Right atrium auricular region (tissue), 2 donors: Measurements from ENCODE around the gene CCDC190. TPM values are rescaled to one million over a fixed set of nuclear protein-coding genes. Genes with fewer than 3 reads are reported as not detected.

ENCODE experiments used
- DNase-seq: peaks from one replicate; pipeline ENCODE4 v3.0.0-alpha.2; 2019; ENCODE audit warnings: low spot score
- H3K27ac ChIP-seq, 2 donors: fragments of 200-600 bp; sonication (generic); 1 replicate in 1 of 2; 2 replicates in 1 of 2; pipeline ENCODE4 v1.5.1; 2016 to 2019
- H3K27me3 ChIP-seq, 2 donors: fragments of 200-600 bp; sonication (generic); one replicate each; pipeline versions ENCODE4 v1.5.1 to v1.6.0; 2017 to 2019
- H3K36me3 ChIP-seq: fragments of 200-600 bp; sonication (generic); one replicate; pipeline ENCODE4 v1.5.1; 2016
- H3K4me1 ChIP-seq, 2 donors: fragments of 200-600 bp; sonication (generic); one replicate each; pipeline versions ENCODE4 v1.5.1 to v1.6.0; 2017 to 2019
- H3K4me3 ChIP-seq, 2 donors: fragments of 200-600 bp; sonication (generic); 1 replicate in 1 of 2; 2 replicates in 1 of 2; pipeline ENCODE4 v1.5.1; 2017 to 2019; ENCODE audit warnings: mild to moderate bottlenecking in 1 of 2, moderate library complexity in 1 of 2
- H3K9me3 ChIP-seq, 2 donors: fragments of 200-600 bp; sonication (generic); one replicate each; pipeline ENCODE4 v1.5.1; 2019
- total RNA-seq, 2 donors: library from RNA; depleted of rRNA; stranded (reverse); fragments of >200 nt; gene quantifications; one replicate each; pipeline ENCODE4 v1.1.0, GENCODE V29; 2016
- TF ChIP-seq, protein P1 (sequence below), 2 donors: fragments of 200-600 bp; sonication (generic); IDR thresholded peaks; one replicate each; pipeline ENCODE4 v1.5.1; 2019; ENCODE audit warnings: antibody characterized with exemption in 2 of 2

The CCDC190 gene
- total RNA-seq, 2 donors from 2014 or later: 0.28 to 0.33 TPM

DNA sequence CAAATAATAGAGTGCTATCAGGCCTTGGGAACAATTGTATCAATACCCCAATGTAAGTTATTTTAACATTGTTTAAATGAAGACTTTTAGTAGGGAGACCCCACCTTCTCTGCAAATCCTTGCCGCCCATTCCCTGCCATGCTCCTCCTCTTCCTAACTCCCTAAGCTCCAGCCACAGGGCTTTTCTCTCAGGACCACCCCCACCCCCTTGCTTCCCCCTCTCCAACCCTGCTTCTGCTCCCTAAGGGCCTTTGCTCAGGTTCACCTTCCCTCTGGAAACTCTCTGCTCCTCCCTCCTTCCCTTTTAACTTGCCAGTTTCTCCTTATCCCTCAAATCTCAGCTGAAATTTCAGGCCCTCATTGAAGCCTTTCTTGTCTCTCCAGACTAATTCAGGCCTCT lies 16.8 kb downstream of the CCDC190 start:
- DNase-seq: no peak
- Histone ChIP-seq H3K36me3 (no peaks in the 10 kb centered on the region), H3K9me3 (peaks cover 0 to 5% of the 10 kb centered on the region in 2 donors), H3K4me1 (no peaks in the 10 kb centered on the region), H3K27ac (no peak overlapping the region), H3K27me3 (no peaks in the 10 kb centered on the region), H3K4me3 (no peak overlapping the region)
- TF ChIP-seq, protein P1, sequence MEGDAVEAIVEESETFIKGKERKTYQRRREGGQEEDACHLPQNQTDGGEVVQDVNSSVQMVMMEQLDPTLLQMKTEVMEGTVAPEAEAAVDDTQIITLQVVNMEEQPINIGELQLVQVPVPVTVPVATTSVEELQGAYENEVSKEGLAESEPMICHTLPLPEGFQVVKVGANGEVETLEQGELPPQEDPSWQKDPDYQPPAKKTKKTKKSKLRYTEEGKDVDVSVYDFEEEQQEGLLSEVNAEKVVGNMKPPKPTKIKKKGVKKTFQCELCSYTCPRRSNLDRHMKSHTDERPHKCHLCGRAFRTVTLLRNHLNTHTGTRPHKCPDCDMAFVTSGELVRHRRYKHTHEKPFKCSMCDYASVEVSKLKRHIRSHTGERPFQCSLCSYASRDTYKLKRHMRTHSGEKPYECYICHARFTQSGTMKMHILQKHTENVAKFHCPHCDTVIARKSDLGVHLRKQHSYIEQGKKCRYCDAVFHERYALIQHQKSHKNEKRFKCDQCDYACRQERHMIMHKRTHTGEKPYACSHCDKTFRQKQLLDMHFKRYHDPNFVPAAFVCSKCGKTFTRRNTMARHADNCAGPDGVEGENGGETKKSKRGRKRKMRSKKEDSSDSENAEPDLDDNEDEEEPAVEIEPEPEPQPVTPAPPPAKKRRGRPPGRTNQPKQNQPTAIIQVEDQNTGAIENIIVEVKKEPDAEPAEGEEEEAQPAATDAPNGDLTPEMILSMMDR (IDR thresholded peaks at IDR 0.05): no peak

DNA sequence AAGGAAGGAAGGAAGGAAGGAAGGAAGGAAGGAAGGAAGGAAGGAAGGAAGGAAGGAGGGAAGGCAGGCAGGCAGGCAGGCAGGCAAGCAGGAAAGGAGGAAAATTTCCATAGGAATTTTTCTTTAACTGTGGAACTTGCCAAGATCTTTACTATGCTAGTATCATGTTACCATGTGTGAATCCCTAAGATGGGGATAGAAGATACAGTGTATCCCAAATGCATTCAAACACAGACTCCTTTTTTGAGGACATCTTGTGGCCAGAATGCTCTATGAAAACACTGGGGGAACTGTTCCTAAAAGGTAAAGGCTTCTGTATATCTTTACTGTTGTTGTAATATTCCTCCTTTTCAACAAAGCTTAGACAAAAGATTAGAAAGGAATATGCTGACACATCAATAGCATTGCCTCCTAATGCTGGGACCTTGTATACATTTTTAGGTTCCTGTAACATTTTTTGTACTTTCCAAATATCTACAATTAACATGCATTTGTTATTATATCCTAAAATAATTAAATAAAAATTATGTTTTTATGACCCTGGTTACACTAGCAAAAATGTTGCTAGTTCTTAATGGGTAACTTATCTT lies 20.6 kb downstream of the CCDC190 start:
- TF ChIP-seq, protein P1 (IDR thresholded peaks at IDR 0.05): no peak
- Histone ChIP-seq H3K9me3 (peaks cover 0 to 10% of the 10 kb centered on the region in 2 donors), H3K4me3 (no peak overlapping the region), H3K4me1 (no peaks in the 10 kb centered on the region), H3K27me3 (no peaks in the 10 kb centered on the region), H3K27ac (no peak overlapping the region), H3K36me3 (no peaks in the 10 kb centered on the region)
- no peak for DNase-seq

DNA sequence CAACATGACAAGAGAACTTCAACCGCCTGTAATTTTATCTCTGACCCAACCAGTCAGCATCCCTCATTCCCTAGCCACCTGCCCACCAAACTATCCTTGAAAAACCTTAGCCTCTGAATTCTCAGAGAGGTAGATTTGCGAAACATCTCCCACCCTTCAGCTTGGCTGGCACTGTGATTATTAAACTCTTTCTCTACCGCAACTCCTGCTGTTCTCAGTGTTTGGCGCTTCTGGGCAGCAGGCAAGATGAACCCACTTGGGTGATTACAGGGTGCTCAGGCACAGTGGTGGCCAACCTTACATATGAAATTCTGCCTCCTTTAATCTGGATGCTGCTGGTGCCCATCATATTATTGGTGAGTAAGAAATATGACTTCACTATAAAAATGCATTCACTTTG lies 22.1 kb downstream of the CCDC190 start:
- H3K36me3 ChIP-seq: no peaks in the 10 kb centered on the region
- no peak overlapping the region for H3K27ac ChIP-seq
- H3K4me3 ChIP-seq: no peak overlapping the region
- H3K9me3 ChIP-seq: peaks cover 0 to 10% of the 10 kb centered on the region in 2 donors
- no peaks in the 10 kb centered on the region for H3K27me3 ChIP-seq
- no peak for DNase-seq
- TF ChIP-seq, protein P1 (IDR thresholded peaks at IDR 0.05): no peak
- no peaks in the 10 kb centered on the region for H3K4me1 ChIP-seq

DNA sequence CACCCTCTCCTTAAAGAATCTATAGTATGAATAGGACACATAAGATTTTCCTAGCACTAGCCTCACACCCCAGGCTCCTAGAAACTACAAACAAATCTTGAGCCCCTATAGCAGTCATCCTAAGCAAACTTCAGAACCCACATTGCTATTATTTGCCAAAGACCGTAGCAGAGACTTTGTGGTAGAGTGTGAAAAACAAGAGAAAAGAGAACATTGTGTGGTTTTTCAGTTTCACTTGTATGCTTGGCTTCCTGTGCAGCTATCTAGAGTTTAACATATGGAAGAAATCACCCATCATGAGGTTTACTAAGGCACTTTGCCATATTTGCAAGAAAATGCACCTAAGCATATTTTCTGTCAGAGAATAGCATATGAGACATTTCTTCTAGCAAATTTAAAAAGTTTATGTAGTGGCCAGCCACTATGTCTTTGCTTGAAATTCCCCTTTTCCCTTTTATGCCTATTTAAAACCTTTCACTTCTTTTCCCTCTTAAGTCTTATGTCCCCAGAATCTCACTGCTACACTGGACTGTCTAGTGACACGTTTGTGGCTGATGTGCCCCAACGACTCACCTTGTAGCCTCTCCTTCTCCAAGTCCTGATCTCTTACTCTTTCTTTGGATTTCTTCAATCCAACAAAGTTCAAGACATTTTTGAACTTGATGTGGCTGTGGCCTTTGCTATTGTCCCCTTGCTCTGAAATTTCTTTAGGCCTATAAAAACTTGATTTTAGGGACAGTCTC lies 25.6 kb downstream of the CCDC190 start:
- Histone ChIP-seq H3K9me3 (peaks cover 0 to 10% of the 10 kb centered on the region in 2 donors), H3K4me3 (no peak overlapping the region), H3K36me3 (no peaks in the 10 kb centered on the region), H3K4me1 (no peaks in the 10 kb centered on the region), H3K27me3 (no peaks in the 10 kb centered on the region), H3K27ac (no peak overlapping the region)
- TF ChIP-seq, protein P1 (IDR thresholded peaks at IDR 0.05): no peak
- DNase-seq: no peak

DNA sequence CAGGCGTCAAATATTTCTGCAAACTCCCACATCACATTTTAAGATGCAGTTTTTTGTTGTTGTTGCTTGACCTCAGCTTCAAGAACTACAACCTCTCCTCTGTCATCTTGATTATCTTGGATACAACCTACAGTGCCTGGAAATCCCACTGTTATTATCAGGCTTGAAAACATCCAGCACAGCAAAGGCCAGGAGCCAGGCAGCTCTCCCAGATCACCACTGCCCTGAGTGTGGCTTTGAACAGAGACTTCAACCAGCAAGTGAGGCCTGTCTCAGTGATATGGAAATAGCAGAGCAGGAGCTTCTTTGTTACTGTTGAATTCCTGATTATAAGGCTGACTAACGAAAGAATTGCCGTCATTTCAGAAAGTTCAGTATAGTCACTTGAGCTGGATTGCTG lies 28.5 kb downstream of the CCDC190 start:
- Histone ChIP-seq H3K4me1 (no peaks in the 10 kb centered on the region), H3K36me3 (no peaks in the 10 kb centered on the region), H3K4me3 (no peak overlapping the region), H3K9me3 (no peaks in the 10 kb centered on the region), H3K27me3 (no peaks in the 10 kb centered on the region), H3K27ac (no peak overlapping the region)
- TF ChIP-seq, protein P1 (IDR thresholded peaks at IDR 0.05): no peak
- DNase-seq: no peak
